C4-2B (cell line): Measurements from ENCODE around the gene SLC50A1.

Experiments used
- CTCF ChIP-seq: fragments of 450-650 bp; conservative IDR thresholded peaks from 2 replicates; pipeline ENCODE4 v1.5.1; 2017; ENCODE audit warnings: mild to moderate bottlenecking
- ZFX ChIP-seq: fragments of 450-650 bp; IDR thresholded peaks from 2 replicates; pipeline ENCODE4 v1.6.1; 2017

GRCh38 chr1:155174324-155175280 is 39.0 kb downstream of the SLC50A1 start:
- TF ChIP-seq CTCF (no peak), ZFX (no peak)
